Measurements from ENCODE around the gene TBL3. TPM values are rescaled to one million over a fixed set of nuclear protein-coding genes. Genes with fewer than 3 reads are reported as not detected.
A peak's percentile ranks its signal among the peaks of the same experiment; 100 is the strongest.

TBL3 gene
- total and polyA plus RNA-seq, 2 of the 8 experiments (the other 6 are each of a cell fraction or from before 2014, with no cell fraction given), result 65.8 to 137 TPM

DNA sequence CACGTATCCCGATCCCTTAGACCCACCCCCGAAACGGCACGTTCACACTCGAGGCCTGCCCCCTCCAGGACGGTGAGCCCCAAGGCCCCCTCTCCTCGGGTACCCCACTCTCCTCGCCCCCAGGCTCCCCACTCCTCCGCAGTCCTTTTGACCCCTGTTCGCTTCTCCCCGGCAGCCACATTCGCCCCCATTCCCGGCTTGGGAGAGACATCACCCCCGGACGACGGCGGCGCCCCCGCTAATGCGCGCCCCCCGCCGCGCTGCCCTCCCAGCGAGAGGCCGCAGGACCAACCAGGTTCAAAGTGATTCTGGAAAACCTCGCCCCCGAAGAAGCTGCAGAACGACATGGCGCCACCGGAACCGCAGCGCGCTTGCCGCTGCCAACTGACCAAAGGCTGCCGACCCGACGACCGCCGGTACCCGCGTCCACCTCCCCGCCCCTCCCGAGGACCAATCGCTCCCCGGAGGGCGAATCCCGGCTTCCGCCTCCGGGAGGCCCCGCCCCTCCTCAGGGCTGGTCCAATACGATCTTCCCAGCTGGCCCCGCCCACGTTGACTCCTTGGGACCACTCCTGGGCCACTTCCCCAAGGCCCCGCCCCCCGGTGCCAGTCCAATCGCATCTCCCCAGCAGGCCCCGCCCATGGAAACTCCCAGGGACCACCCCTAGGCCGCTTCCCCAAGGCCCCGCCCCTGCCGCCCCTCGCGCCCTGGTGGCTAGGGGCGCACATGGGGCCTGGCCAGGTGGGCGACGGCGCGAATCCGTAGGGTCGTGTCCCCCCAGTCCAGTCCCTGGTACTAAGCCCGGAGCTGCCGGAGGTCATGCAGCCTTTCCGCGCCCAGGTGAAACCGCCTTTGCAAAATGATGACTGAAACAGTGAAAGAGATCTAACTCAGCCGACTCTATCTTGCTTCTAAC is 28.8 kb upstream of the TBL3 start, which contains the start of gene MSRB1 (continued):
- TF ChIP-seq JUND (IDR thresholded peaks at IDR 0.05; ENCODE audit: low read length) (no peak), EGR1 (IDR thresholded peaks at IDR 0.05; ENCODE audit: borderline replicate concordance, low read depth, low read length) (no peak), KDM5A (IDR thresholded peaks at IDR 0.05; ENCODE audit: low read length) (no peak), BCL11A (IDR thresholded peaks at IDR 0.05; ENCODE audit: low read depth in 2 of 2, low read length in 2 of 2) (no peak), RNF2 (IDR thresholded peaks at IDR 0.05; ENCODE audit: borderline replicate concordance, low read depth, low read length, missing control alignments, poor library complexity, severe bottlenecking) (no peak), EP300 (IDR thresholded peaks at IDR 0.05; ENCODE audit: borderline replicate concordance in 1 of 2, low read depth in 2 of 2, low read length in 2 of 2) (no peak), MAX (IDR thresholded peaks at IDR 0.05) (peak; percentile 95), HDAC2 (IDR thresholded peaks at IDR 0.05; ENCODE audit: borderline replicate concordance in 1 of 2, low read depth in 2 of 2, low read length in 2 of 2) (peak in 1 of 2 experiments; percentile 57; a peak in 1 of 4 replicates), EZH2 (IDR thresholded peaks at IDR 0.05; ENCODE audit: low read depth, low read length, severe bottlenecking) (no peak), PHF8 (conservative IDR thresholded peaks at IDR 0.05; ENCODE audit: low read depth, low read length) (peak; percentile 87)

Measured in H1 (cell line).